Epithelial cell of esophagus (primary cell): Measurements from ENCODE around the gene CCDC8.
A peak's percentile ranks its signal among the peaks of the same experiment; 100 is the strongest.
"Not testable (repeated sequence)": the region's sequence is repeated elsewhere in the genome, so short reads cannot be mapped to it uniquely, and the experiment has no call there.

Experiments
- DNase-seq: peaks from one replicate; pipeline ENCODE4 v3.0.0; 2010; ENCODE audit warnings: low read depth
- H3K4me3 ChIP-seq: 2 replicates; pipeline ENCODE4 v1.5.1; 2011; ENCODE audit warnings: mild to moderate bottlenecking, low read length, control low read depth
- TF ChIP-seq, protein P1 (sequence below): IDR thresholded peaks from 2 replicates; pipeline ENCODE4 v1.5.1; 2011; ENCODE audit warnings: low read depth, mild to moderate bottlenecking, low read length, control low read depth, inconsistent platforms; ENCODE audit not compliant: insufficient read depth; ENCODE audit errors: missing control alignments

CCDC8 gene

DNA sequence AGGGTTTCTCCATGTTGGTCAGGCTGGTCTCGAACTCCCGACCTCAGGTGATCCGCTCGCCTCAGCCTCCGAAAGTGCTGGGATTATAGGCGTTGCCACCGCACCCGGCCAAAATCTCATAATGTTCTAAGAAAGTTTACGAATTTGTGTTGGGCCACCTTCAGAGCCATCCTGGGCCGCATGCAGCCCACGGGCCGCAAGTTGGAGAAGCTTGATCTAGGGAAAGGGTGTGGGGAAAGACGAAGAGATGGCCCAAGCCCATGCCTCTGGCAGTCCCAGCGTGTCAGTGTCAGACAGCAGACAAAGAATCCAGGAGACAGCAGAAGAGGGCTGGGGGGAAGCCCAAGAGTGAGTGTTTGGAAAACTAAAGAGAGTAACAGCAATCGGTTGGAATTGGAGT lies 32.7 kb upstream of the CCDC8 start:
- H3K4me3 ChIP-seq, result no peak overlapping the region
- TF ChIP-seq, protein P1, sequence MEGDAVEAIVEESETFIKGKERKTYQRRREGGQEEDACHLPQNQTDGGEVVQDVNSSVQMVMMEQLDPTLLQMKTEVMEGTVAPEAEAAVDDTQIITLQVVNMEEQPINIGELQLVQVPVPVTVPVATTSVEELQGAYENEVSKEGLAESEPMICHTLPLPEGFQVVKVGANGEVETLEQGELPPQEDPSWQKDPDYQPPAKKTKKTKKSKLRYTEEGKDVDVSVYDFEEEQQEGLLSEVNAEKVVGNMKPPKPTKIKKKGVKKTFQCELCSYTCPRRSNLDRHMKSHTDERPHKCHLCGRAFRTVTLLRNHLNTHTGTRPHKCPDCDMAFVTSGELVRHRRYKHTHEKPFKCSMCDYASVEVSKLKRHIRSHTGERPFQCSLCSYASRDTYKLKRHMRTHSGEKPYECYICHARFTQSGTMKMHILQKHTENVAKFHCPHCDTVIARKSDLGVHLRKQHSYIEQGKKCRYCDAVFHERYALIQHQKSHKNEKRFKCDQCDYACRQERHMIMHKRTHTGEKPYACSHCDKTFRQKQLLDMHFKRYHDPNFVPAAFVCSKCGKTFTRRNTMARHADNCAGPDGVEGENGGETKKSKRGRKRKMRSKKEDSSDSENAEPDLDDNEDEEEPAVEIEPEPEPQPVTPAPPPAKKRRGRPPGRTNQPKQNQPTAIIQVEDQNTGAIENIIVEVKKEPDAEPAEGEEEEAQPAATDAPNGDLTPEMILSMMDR, result no peak
- no peak for DNase-seq

DNA sequence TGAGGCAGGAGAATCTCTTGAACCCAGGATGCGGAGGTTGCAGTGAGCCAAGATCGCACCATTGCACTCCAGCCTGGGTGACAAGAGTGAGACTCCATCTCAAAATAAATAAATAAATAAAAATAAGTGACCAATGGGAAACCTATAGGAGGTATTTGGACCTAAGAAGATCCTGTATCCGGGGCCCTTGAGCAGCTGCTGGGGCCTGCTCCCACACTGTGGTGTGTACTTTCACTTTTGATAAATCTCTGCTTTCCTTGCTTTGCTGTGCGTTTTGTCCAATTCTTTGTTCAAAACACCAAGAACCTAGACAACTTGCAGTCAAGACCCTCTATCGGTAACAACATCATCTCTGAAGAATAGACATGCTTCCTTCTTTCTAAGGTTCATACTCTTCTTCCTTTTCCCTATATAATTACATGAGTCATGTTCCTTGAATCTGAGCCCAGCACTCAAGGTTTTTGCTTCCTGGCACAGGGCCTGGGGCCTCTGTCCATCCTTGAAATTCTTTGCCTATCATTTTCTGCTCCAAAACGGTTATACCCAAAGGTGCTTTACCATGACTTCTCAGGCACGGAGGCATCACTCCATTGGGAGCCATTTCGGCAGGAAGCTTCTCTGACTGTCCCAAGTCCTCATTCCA lies 29.6 kb upstream of the CCDC8 start:
- DNase-seq, result peak; percentile 70
- H3K4me3 ChIP-seq, result no peak overlapping the region
- TF ChIP-seq, protein P1, result no peak

GRCh38 chr19:46441866-46442265 lies 28.5 kb upstream of the CCDC8 start:
- no peak for DNase-seq
- no peak overlapping the region for H3K4me3 ChIP-seq
- TF ChIP-seq, protein P1, result no peak

- not testable (repeated sequence) for H3K4me3 ChIP-seq
Measured at GRCh38 chr19:46435689-46436088, 22.3 kb upstream of the CCDC8 start.

DNA sequence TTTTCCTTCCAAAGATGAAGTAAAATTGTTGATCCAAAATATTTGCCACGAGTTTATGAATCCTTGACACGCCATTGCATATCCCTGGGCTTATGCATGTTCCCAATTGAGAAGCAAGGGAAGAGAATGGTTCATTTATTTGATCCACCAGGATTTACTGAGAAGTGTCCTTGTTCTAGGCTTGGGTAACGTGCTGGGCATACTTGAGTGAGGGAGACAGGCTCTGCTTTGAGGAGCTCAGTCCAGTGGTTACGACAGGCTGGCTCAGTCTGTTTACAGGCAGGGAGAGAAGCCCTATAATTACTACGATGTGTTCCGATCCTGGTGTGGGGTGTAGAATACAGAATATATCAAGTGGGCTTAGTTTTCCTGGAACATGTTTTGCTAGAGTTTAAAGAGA lies 21.6 kb upstream of the CCDC8 start:
- no peak overlapping the region for H3K4me3 ChIP-seq
- no peak for DNase-seq
- TF ChIP-seq, protein P1, result no peak

More at GRCh38 chr19:46435689-46436088, 22.3 kb upstream of the CCDC8 start:
- DNase-seq, result not testable (repeated sequence)

DNA sequence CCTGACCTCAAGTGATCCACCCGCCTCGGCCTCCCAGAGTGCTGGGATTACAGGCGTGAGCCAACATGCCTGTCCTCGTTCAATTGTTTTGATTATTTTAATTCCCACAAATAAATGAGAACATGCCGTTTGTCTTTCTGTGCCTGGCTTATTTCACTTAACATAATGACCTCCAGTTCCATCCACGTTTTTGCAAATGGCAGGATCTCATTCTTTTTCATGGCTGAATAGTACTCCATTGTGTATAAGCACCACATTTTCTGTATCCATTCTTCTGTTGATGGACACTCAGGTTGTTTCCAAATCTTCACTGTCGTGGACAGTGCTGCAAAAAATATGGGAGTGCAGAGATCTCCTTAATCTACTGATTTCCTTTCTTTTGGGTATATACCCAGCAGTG lies 20.1 kb upstream of the CCDC8 start:
- not testable (repeated sequence) for H3K4me3 ChIP-seq, DNase-seq

DNA sequence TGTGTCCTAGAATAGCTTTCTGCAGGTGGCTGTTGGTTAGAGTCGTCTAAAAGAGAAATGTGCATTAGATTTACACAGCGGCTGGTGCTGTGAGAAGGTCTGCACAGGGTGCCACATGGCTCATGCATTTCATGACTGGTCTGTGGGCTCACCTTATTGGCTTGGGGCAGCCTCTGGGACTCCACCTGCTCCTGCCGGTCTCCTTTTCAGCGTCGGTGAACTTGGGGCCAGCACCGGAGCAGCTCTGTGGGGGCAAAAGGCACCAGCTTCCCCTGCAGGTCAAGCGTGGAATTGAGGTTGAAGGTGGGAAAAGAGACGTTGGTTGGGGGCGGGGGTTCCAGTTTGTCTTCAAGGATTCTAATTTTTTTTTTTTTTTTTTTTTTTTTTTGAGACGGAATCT lies 18.5 kb upstream of the CCDC8 start:
- H3K4me3 ChIP-seq, result no peak overlapping the region
- DNase-seq, result no peak
- TF ChIP-seq, protein P1, result no peak

DNA sequence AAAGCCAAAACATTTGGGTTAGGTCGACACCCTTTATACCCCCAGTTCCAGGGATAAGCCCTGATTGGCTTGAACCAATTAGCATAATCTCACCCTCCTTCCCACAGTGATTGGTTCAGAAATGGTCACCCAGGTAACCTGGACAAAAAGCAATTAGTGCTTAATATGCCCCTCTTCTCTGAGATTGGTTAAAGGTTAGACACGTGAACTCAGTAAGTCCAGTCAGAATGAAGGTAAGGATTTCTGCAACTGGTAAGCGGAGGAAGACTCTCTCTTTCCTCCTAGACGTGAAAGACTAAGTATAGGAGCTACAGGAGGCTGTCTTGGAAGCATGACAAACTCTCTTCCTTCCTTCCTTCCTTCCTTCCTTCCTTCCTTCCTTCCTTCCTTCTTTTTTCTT lies 16.6 kb upstream of the CCDC8 start:
- no peak overlapping the region for H3K4me3 ChIP-seq
- TF ChIP-seq, protein P1, result no peak
- DNase-seq, result no peak
